Fibroblast of lung (primary cell): ENCODE results near the gene ANXA2. TPM values are rescaled to one million over a fixed set of nuclear protein-coding genes. Genes with fewer than 3 reads are reported as not detected.
A peak's percentile ranks its signal among the peaks of the same experiment; 100 is the strongest.

Experiments
- DNase-seq, 2 donors: peaks; one replicate each; pipeline versions ENCODE4 v3.0.0 to v3.0.0-alpha.2; 2010; ENCODE audit warnings: low read depth in 2 of 2
- H2AFZ ChIP-seq: 2 replicates; pipeline ENCODE4 v1.5.1; 2012; ENCODE audit warnings: low read length, control low read depth, inconsistent platforms
- H3K27ac ChIP-seq: 2 replicates; pipeline ENCODE4 v1.5.1; 2011; ENCODE audit warnings: low read length, control low read depth; ENCODE audit not compliant: insufficient read depth
- H3K27me3 ChIP-seq: 2 replicates; pipeline ENCODE4 v1.5.1; 2011; ENCODE audit warnings: mild to moderate bottlenecking, low read length; ENCODE audit not compliant: control insufficient read depth, insufficient read depth
- H3K36me3 ChIP-seq: 2 replicates; pipeline ENCODE4 v1.5.1; 2011; ENCODE audit warnings: low read length; ENCODE audit not compliant: control insufficient read depth, insufficient read depth
- H3K4me1 ChIP-seq: 2 replicates; pipeline ENCODE4 v1.5.1; 2011; ENCODE audit warnings: low read length; ENCODE audit not compliant: control insufficient read depth, insufficient read depth; ENCODE audit errors: extremely low read depth
- H3K4me2 ChIP-seq: 2 replicates; pipeline ENCODE4 v1.5.1; 2011; ENCODE audit warnings: low read length, control low read depth; ENCODE audit not compliant: insufficient read depth; ENCODE audit errors: extremely low read depth
- H3K4me3 ChIP-seq, 4 experiments: fragments of 200-600 bp in 1 of 4; sonication (generic) in 1 of 4; replicated peaks in 1 of 4; 2 replicates each; pipeline ENCODE4 v1.5.1; 2011 to 2016; ENCODE audit warnings: low read length in 4 of 4, low read depth in 3 of 4, mild to moderate bottlenecking in 3 of 4, control low read depth in 2 of 4, inconsistent platforms in 1 of 4, mixed read lengths in 1 of 4; ENCODE audit not compliant: insufficient read depth in 1 of 4; ENCODE audit errors: control extremely low read depth in 1 of 4
- H3K79me2 ChIP-seq: 2 replicates; pipeline ENCODE4 v1.5.1; 2012; ENCODE audit warnings: mild to moderate bottlenecking, low read length, inconsistent platforms; ENCODE audit not compliant: control insufficient read depth, insufficient read depth
- H3K9ac ChIP-seq: 2 replicates; pipeline ENCODE4 v1.5.1; 2011; ENCODE audit warnings: mild to moderate bottlenecking, low read length, control low read depth; ENCODE audit not compliant: insufficient read depth
- H3K9me3 ChIP-seq: 2 replicates; pipeline ENCODE4 v1.5.1; 2012; ENCODE audit warnings: low read depth, low read length; ENCODE audit not compliant: control insufficient read depth, insufficient read depth
- H4K20me1 ChIP-seq: 2 replicates; pipeline ENCODE4 v1.5.1; 2011; ENCODE audit warnings: low read length; ENCODE audit not compliant: control insufficient read depth, insufficient read depth; ENCODE audit errors: extremely low read depth
- EZH2 ChIP-seq: IDR thresholded peaks from 2 replicates; pipeline ENCODE4 v1.5.1; 2012; ENCODE audit warnings: low read length, control low read depth, mild to moderate bottlenecking; ENCODE audit errors: missing control alignments
- polyA plus RNA-seq, 2 donors: library from polyadenylated mRNA; depleted of rRNA in 1 of 2; stranded (reverse) in 1 of 2; unstranded in 1 of 2; fragments of >200 nt; gene quantifications; 2 replicates each; pipeline ENCODE4 v1.2.1, GENCODE V29; 2011 to 2012; ENCODE audit warnings: missing spikeins in 1 of 2
- total RNA-seq: library from RNA; depleted of rRNA; stranded (reverse); fragments of >200 nt; gene quantifications from 2 replicates; pipeline ENCODE4 v1.2.1, GENCODE V29; 2014
- TF ChIP-seq, protein P1 (sequence below), 2 donors: IDR thresholded peaks in 1 of 2; conservative IDR thresholded peaks in 1 of 2; 1 replicate in 1 of 2; 2 replicates in 1 of 2; pipeline ENCODE4 v1.5.1; 2011 to 2012; ENCODE audit warnings: low read length in 2 of 2, control low read depth in 1 of 2, inconsistent platforms in 1 of 2, low read depth in 1 of 2, mild to moderate bottlenecking in 1 of 2

Gene ANXA2
- total and polyA plus RNA-seq, 2 donors (not counting 1 experiment from before 2014, with no cell fraction given): 2,754 to 4,872 TPM

DNA sequence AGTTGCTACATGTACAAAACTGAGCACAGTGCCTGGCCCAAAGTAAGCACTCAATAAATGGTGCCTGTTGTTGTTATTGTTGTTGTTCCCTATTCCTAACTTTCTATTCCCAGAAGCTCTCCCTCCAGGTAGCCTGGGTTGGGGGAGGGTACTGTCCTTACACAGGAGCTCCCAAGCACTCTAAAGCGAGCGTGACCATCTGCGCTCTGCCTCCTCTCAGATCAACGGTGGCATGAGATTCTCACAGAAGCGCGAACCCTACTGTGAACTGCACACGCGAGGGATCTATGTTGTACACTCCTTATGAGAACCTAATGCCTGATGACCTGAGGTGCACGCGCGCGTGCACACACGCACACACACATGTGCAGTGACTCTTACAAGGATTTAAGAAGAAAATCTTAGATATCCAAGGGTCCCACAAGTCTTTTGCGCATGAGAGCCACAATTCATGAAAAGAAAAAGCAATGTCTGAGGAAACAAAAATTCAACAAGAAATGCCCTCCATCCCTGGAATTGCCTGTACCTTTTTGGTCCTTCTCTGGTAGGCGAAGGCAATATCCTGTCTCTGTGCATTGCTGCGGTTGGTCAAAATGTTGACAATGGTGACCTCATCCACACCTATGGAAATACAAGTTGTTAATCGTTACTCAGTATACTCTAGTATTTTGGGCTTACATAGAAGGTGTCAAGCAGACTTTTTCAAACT, 33.7 kb downstream of the ANXA2 start:
- H3K36me3 ChIP-seq: peaks cover 21% of the 10 kb centered on the region
- TF ChIP-seq, protein P1, sequence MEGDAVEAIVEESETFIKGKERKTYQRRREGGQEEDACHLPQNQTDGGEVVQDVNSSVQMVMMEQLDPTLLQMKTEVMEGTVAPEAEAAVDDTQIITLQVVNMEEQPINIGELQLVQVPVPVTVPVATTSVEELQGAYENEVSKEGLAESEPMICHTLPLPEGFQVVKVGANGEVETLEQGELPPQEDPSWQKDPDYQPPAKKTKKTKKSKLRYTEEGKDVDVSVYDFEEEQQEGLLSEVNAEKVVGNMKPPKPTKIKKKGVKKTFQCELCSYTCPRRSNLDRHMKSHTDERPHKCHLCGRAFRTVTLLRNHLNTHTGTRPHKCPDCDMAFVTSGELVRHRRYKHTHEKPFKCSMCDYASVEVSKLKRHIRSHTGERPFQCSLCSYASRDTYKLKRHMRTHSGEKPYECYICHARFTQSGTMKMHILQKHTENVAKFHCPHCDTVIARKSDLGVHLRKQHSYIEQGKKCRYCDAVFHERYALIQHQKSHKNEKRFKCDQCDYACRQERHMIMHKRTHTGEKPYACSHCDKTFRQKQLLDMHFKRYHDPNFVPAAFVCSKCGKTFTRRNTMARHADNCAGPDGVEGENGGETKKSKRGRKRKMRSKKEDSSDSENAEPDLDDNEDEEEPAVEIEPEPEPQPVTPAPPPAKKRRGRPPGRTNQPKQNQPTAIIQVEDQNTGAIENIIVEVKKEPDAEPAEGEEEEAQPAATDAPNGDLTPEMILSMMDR (conservative IDR thresholded peaks at IDR 0.05 in 1 of 2, IDR thresholded peaks at IDR 0.05 in 1 of 2; ENCODE audit: low read depth in 1 of 2, low read length in 2 of 2): no peak
- no peak for TF ChIP-seq EZH2
- H3K4me3 ChIP-seq: no peak overlapping the region
- DNase-seq: no peak
- H4K20me1 ChIP-seq: peaks cover 2% of the 10 kb centered on the region
- no peak overlapping the region for H2AFZ ChIP-seq
- H3K4me1 ChIP-seq: peaks cover 30% of the 10 kb centered on the region
- peak overlapping the region; percentile 82 for H3K27ac ChIP-seq
- H3K27me3 ChIP-seq: no peaks in the 10 kb centered on the region
- no peaks in the 10 kb centered on the region for H3K9me3 ChIP-seq
- no peak overlapping the region for H3K4me2 ChIP-seq
- H3K79me2 ChIP-seq: peaks cover 63% of the 10 kb centered on the region
- no peak overlapping the region for H3K9ac ChIP-seq

GRCh38 chr15:60363087-60363549, 34.7 kb downstream of the ANXA2 start:
- peaks cover 63% of the 10 kb centered on the region for H3K79me2 ChIP-seq
- peaks cover 2% of the 10 kb centered on the region for H4K20me1 ChIP-seq
- no peak for TF ChIP-seq EZH2
- TF ChIP-seq, protein P1 (conservative IDR thresholded peaks at IDR 0.05 in 1 of 2, IDR thresholded peaks at IDR 0.05 in 1 of 2; ENCODE audit: low read depth in 1 of 2, low read length in 2 of 2): no peak
- no peaks in the 10 kb centered on the region for H3K9me3 ChIP-seq
- peak overlapping the region; percentile 82 for H3K27ac ChIP-seq
- no peak overlapping the region for H2AFZ ChIP-seq
- H3K4me3 ChIP-seq: no peak overlapping the region
- DNase-seq: no peak
- no peaks in the 10 kb centered on the region for H3K27me3 ChIP-seq
- peaks cover 20% of the 10 kb centered on the region for H3K36me3 ChIP-seq
- peak overlapping the region; percentile 36 for H3K4me2 ChIP-seq
- peaks cover 33% of the 10 kb centered on the region for H3K4me1 ChIP-seq
- no peak overlapping the region for H3K9ac ChIP-seq

DNA sequence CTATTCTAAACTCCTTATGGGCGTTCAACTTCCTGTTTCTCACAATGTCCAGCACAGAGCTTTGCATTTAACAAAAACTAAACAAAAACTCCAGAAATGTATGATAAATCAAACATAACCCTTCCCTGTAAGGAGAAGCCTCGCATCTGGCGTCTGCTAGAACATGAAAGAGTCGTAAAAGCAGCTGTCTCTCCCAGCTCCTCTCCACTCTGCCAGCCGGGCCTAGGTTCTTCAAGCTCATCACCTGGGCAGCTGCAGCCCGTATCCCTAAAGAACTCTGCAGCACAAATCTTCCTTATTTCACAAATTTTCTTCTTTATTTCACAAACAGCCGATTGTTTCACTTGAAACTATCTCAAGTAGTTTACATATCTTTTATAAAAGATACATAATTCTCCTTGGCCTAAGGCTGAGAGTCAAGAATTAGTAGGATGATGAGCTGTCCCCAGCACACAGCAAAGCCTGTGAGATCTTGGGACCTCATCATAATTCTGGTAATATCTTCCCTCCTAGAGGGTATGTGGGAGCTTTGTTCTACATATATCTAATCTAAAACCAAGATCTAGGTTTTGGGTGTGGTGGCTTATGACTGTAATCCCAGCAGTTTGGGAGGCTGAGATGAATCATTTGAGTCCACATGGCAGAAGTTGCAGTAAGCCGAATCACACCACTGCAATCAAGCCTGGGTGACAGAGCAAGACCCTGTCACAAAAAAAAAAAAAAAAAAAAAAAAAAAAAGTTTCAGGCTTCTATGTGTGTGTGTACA, 35.3 kb downstream of the ANXA2 start:
- no peak overlapping the region for H3K9ac ChIP-seq
- peaks cover 68% of the 10 kb centered on the region for H3K79me2 ChIP-seq
- peaks cover 33% of the 10 kb centered on the region for H3K4me1 ChIP-seq
- peaks cover 2% of the 10 kb centered on the region for H4K20me1 ChIP-seq
- H3K27me3 ChIP-seq: no peaks in the 10 kb centered on the region
- no peak for TF ChIP-seq EZH2
- TF ChIP-seq, protein P1 (conservative IDR thresholded peaks at IDR 0.05 in 1 of 2, IDR thresholded peaks at IDR 0.05 in 1 of 2; ENCODE audit: low read depth in 1 of 2, low read length in 2 of 2): no peak
- H2AFZ ChIP-seq: no peak overlapping the region
- peaks cover 20% of the 10 kb centered on the region for H3K36me3 ChIP-seq
- peak overlapping the region; percentile 21 for H3K4me2 ChIP-seq
- DNase-seq: peak; percentile 86 to 91
- H3K4me3 ChIP-seq: no peak overlapping the region
- no peaks in the 10 kb centered on the region for H3K9me3 ChIP-seq
- H3K27ac ChIP-seq: peak overlapping the region; percentile 82
